A549 (cell line): ENCODE measurements around the gene H2AZ2. TPM values are rescaled to one million over a fixed set of nuclear protein-coding genes. Genes with fewer than 3 reads are reported as not detected.
A peak's percentile ranks its signal among the peaks of the same experiment; 100 is the strongest.

Source experiments
- ATAC-seq, 2 experiments: fragments of 200-7000 bp in 1 of 2; fragments of >200 bp in 1 of 2; cut with Nextera tagmentation in 1 of 2; cut with Tn5 transposase in 1 of 2; 3 replicates each; pipeline versions ENCODE4 v1.8.0 to v1.9.1; 2018 to 2020; ENCODE audit warnings: mild to moderate bottlenecking in 1 of 2, moderate library complexity in 1 of 2
- CTCF ChIA-PET: fragments of 300-600 bp; sonication (Branson Sonifier 250); formaldehyde crosslinking; extraction: SDS; loops from one replicate; lab custom pipeline; 2021; ENCODE audit warnings: antibody characterized with exemption, inconsistent platforms; lab: Yijun Ruan, JAX
- POLR2A ChIA-PET: fragments of 350-600 bp; formaldehyde crosslinking; extraction: SDS; loops from one replicate; lab custom pipeline; 2021; ENCODE audit warnings: antibody characterized with exemption, inconsistent platforms; lab: Yijun Ruan, JAX
- DNase-seq, 2 experiments: peaks; one replicate each; pipeline versions ENCODE4 v3.0.0 to v3.0.0-alpha.2; 2011 to 2016; ENCODE audit warnings: low read depth in 1 of 2, low spot score in 1 of 2
- FAIRE-seq: peaks from 2 replicates; lab custom pipeline; 2011; peaks lifted over from hg19 to GRCh38; lab: Jason Lieb, UNC
- H3K27ac ChIP-seq, 2 experiments: fragments of >200 bp; sonication (Bioruptor Twin); formaldehyde crosslinking; 3 replicates each; pipeline ENCODE4 v1.5.1; 2016 to 2017
- H3K4me1 ChIP-seq: fragments of >200 bp; sonication (Bioruptor Twin); formaldehyde crosslinking; 3 replicates; pipeline ENCODE4 v1.6.1; 2016
- H3K4me2 ChIP-seq: fragments of >200 bp; sonication (Bioruptor Twin); formaldehyde crosslinking; 3 replicates; pipeline ENCODE4 v1.6.1; 2016
- H3K4me3 ChIP-seq: fragments of >200 bp; sonication (Bioruptor Twin); formaldehyde crosslinking; 3 replicates; pipeline ENCODE4 v1.5.1; 2016
- H3K9me3 ChIP-seq: fragments of >200 bp; sonication (Bioruptor Twin); formaldehyde crosslinking; 3 replicates; pipeline ENCODE4 v1.6.1; 2016
- ATOH8 ChIP-seq: fragments of 250-450 bp; sonication (Bioruptor Pico); IDR thresholded peaks from 2 replicates; pipeline ENCODE4 v1.5.0; 2020; ENCODE audit warnings: low read depth, mild to moderate bottlenecking, moderate library complexity
- BCL3 ChIP-seq: fragments of >200 bp; sonication (Bioruptor Twin); formaldehyde crosslinking; IDR thresholded peaks from 3 replicates; pipeline ENCODE4 v1.6.1; 2016
- CTCF ChIP-seq: fragments of >200 bp; sonication (Bioruptor Twin); formaldehyde crosslinking; IDR thresholded peaks from 3 replicates; pipeline ENCODE4 v1.5.1; 2016
- E2F6 ChIP-seq: IDR thresholded peaks from 2 replicates; pipeline ENCODE4 v1.6.1; 2012; ENCODE audit warnings: low read depth, borderline replicate concordance
- EHF ChIP-seq: fragments of 250-450 bp; sonication (Bioruptor Pico); IDR thresholded peaks from 2 replicates; pipeline ENCODE4 v1.5.0; 2020; ENCODE audit warnings: mild to moderate bottlenecking
- ESRRA ChIP-seq: fragments of 150-350 bp; IDR thresholded peaks from 2 replicates; pipeline ENCODE4 v1.6.1; 2014; ENCODE audit warnings: mild to moderate bottlenecking, low read length, borderline replicate concordance
- HDAC2 ChIP-seq: fragments of 200-600 bp; sonication (generic); IDR thresholded peaks from 2 replicates; pipeline ENCODE4 v1.6.1; 2016
- HOXA7 ChIP-seq: fragments of 250-450 bp; sonication (Bioruptor Pico); IDR thresholded peaks from 2 replicates; pipeline ENCODE4 v1.5.0; 2020; ENCODE audit warnings: mild to moderate bottlenecking, moderate library complexity
- MAFK ChIP-seq: fragments of 450-650 bp; IDR thresholded peaks from 2 replicates; pipeline ENCODE4 v1.6.1; 2014; ENCODE audit not compliant: partially characterized antibody
- NPAS2 ChIP-seq: fragments of 250-450 bp; sonication (Bioruptor Pico); IDR thresholded peaks from 2 replicates; pipeline ENCODE4 v1.8.0; 2022; ENCODE audit warnings: mild to moderate bottlenecking, moderate library complexity, borderline replicate concordance
- POLR2A ChIP-seq: IDR thresholded peaks from 2 replicates; pipeline ENCODE4 v1.6.1; 2012; ENCODE audit warnings: mild to moderate bottlenecking, low read length
- POLR2AphosphoS2 ChIP-seq: conservative IDR thresholded peaks from 2 replicates; pipeline ENCODE4 v1.6.1; 2012; ENCODE audit warnings: low read length, improper control_type of control experiment, inconsistent platforms
- RAD21 ChIP-seq, 2 experiments: fragments of >200 bp in 1 of 2; sonication (Bioruptor Twin) in 1 of 2; formaldehyde crosslinking in 1 of 2; IDR thresholded peaks in 1 of 2; conservative IDR thresholded peaks in 1 of 2; 2 replicates in 1 of 2; 3 replicates in 1 of 2; pipeline ENCODE4 v1.6.1; 2012 to 2018; ENCODE audit warnings: inconsistent platforms in 1 of 2
- REST ChIP-seq: fragments of 200-600 bp; sonication (generic); IDR thresholded peaks from 2 replicates; pipeline ENCODE4 v1.6.1; 2016; ENCODE audit warnings: antibody characterized with exemption, mild to moderate bottlenecking, moderate library complexity
- TFCP2L1 ChIP-seq: fragments of 250-450 bp; sonication (Bioruptor Pico); IDR thresholded peaks from 2 replicates; pipeline ENCODE4 v1.5.0; 2021; ENCODE audit warnings: mild to moderate bottlenecking
- USF2 ChIP-seq: fragments of 450-650 bp; IDR thresholded peaks from 2 replicates; pipeline ENCODE4 v1.6.1; 2014; ENCODE audit warnings: antibody characterized with exemption
- ZC3H11A ChIP-seq: fragments of 450-650 bp; IDR thresholded peaks from 2 replicates; pipeline ENCODE4 v1.6.1; 2014; ENCODE audit warnings: antibody characterized with exemption, mild to moderate bottlenecking
- WGBS: methylation state at CpG from one replicate; pipeline ENCODE4 v1.1.6; 2017; ENCODE audit errors: missing lambda C conversion rate; 5-methylcytosine and 5-hydroxymethylcytosine counted together
- polyA plus RNA-seq, 4 experiments: library from polyadenylated mRNA; depleted of rRNA in 3 of 4; stranded (reverse); fragments of >200 nt; fragmentation: RNase III in 1 of 4; extraction: RNeasy Plus Mini Kit Qiagen cat#74134 plus additional on column Dnase treatment in 1 of 4; gene quantifications; 2 replicates in 3 of 4; 3 replicates in 1 of 4; pipeline ENCODE4 v1.2.3, GENCODE V29; 2011 to 2017

H2AZ2 gene
- polyA plus RNA-seq, 2 of the 4 experiments (the other 2 are of a cell fraction), result 241 to 262 TPM

- POLR2A ChIA-PET, result interaction anchor here (0.5 to 2.0 kb wide), 6 partner anchors 20 to 314 kb away, joined by 4 to 7 read pairs (median 6); partner anchors contain the start of genes H2AZ2, OGDH, PURB and TBRG4
- peak overlapping the region; percentile 99 for H3K4me2 ChIP-seq
- FAIRE-seq (no peak), DNase-seq (peak; percentile 81 to 92), ATAC-seq (peak; percentile 75 to 79)
- CTCF ChIA-PET, result interaction anchor here (0.5 to 1.9 kb wide), 12 partner anchors 14 to 614 kb away, joined by 3 to 6 read pairs (median 3); partner anchors contain the start of gene H2AZ2
- H3K4me1 ChIP-seq, result peaks cover 30% of the 10 kb centered on the region
- peak overlapping the region; percentile 79 for H3K4me3 ChIP-seq
- no peaks in the 10 kb centered on the region for H3K9me3 ChIP-seq
- 1% methylated on average over 26 of the region's 26 CpGs for WGBS
- H3K27ac ChIP-seq, result peak overlapping the region; percentile 96 to 97
- no peak for TF ChIP-seq REST
- TF ChIP-seq POLR2A, result 0 out of 2 replicates have a peak, but pooled peaks have one; percentile 26
- TF ChIP-seq MAFK, result peak; percentile 30
- TF ChIP-seq TFCP2L1 (CRISPR knock-in tag), result peak; percentile 61; the same call in 1 of the 2 replicates
- peak; percentile 44 for TF ChIP-seq CTCF
- TF ChIP-seq ZC3H11A, result no peak
- peak; percentile 67 for TF ChIP-seq POLR2AphosphoS2
- 0 out of 2 replicates have a peak, but pooled peaks have one; percentile 1 for TF ChIP-seq EHF (CRISPR knock-in tag)
- TF ChIP-seq HOXA7 (CRISPR knock-in tag), result peak; percentile 8
Observed at GRCh38 chr7:44797329-44798258, 50.3 kb downstream of the H2AZ2 start.

- Histone ChIP-seq H3K4me3 (peak within 1 kb of the TSS; percentile 79), H3K27ac (peak within 1 kb of the TSS; percentile 96 to 97), H3K9me3 (no peaks in the 10 kb centered on the region), H3K4me2 (peak within 1 kb of the TSS; percentile 99), H3K4me1 (peaks cover 32% of the 10 kb centered on the region)
- peak; percentile 98 to 99 for DNase-seq
- peak; percentile 90 to 91 for ATAC-seq
- POLR2A ChIA-PET, result interaction anchor here (0.5 to 2.0 kb wide), 4 partner anchors 19 to 190 kb away, joined by 4 to 7 read pairs (median 5); partner anchors contain the start of genes H2AZ2, OGDH and PURB
- WGBS, result 2% methylated on average over 41 of the region's 99 CpGs
- FAIRE-seq, result no peak
- CTCF ChIA-PET, result interaction anchor here (0.7 to 1.9 kb wide), 3 partner anchors 9 to 48 kb away, joined by 3 to 5 read pairs (median 3); no protein-coding TSS in a partner anchor
- peak; percentile 27; the same call in 1 of the 2 replicates for TF ChIP-seq ATOH8 (CRISPR knock-in tag)
- peak; percentile 98 for TF ChIP-seq BCL3
- no peak for TF ChIP-seq ESRRA
- TF ChIP-seq USF2, result peak; percentile 47
- no peak for TF ChIP-seq NPAS2 (CRISPR knock-in tag)
- TF ChIP-seq REST, result peak; percentile 50
- no peak; the same call in none of the 2 replicates for TF ChIP-seq E2F6
- no peak for TF ChIP-seq HDAC2
- TF ChIP-seq MAFK, result no peak
- TF ChIP-seq ZC3H11A, result no peak
- no peak for TF ChIP-seq RAD21 (conservative IDR thresholded peaks at IDR 0.05 in 1 of 2, IDR thresholded peaks at IDR 0.05 in 1 of 2)
Observed at GRCh38 chr7:44796504-44797328, 51.2 kb downstream of the H2AZ2 start, which contains the start of gene PPIA. Gene PPIA (plus strand): TSS chr7:44796681. CDS start chr7:44796725, 44 bp downstream.
